Activated gamma-delta T cell (primary cell): Measurements from ENCODE around the gene NOM1.

ENCODE experiments used
- DNase-seq: peaks from one replicate; lab custom pipeline; 2025; lab: John Stamatoyannopoulos, UW

NOM1 gene

DNA sequence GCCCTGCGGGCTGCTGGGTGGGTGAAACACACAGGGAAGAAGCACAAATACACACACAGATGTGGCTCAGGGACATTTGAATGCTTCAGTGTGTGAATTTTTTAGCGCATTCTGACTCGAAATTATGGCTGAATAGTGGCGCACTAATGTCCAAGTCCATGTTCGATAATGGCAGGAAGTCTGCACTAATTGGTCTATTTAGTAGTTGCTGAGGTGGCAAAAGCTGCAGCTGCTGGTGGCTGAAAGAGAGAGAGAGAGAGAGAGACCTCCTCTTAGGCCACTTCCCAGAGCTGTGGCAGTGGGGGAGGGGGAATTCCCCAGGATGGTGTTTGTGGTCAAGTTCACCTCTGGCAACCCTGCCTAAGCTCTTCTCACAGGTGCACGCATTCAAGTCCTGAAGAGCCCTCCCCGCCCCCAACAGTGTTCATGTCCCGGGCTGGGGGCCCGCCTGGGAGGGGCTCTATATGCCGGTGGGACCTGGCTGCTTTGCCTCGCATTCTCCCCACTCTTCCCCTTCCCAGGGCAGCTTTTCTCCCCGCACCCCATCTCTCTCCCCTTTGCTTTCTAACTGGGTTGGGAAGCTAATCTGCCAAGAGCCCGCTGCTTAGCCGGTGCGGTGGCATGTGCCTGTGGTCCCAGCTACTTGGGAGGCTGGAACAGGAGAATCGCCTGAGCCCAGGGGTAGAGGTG lies 67.0 kb downstream of the NOM1 start:
- no peak for DNase-seq

DNA sequence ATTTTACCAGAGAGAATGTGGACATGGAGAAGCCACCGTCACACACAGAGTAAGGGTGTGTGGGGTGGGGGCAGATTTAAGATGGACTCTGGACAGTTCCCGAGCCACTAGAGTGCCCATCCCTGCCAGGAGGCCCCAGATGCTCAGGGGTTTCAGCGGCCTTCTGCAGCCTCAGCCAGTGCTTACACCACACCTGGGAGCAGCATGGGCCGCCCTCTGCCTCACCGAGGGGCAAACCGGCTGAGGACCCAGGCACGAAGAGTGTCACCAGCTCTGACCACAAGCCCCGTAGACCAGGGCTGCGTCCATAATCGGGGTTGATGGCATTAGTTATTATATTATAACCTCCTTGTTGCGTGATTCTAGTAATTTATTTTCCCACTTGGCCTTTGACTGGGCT lies 67.6 kb downstream of the NOM1 start:
- no peak for DNase-seq

DNA sequence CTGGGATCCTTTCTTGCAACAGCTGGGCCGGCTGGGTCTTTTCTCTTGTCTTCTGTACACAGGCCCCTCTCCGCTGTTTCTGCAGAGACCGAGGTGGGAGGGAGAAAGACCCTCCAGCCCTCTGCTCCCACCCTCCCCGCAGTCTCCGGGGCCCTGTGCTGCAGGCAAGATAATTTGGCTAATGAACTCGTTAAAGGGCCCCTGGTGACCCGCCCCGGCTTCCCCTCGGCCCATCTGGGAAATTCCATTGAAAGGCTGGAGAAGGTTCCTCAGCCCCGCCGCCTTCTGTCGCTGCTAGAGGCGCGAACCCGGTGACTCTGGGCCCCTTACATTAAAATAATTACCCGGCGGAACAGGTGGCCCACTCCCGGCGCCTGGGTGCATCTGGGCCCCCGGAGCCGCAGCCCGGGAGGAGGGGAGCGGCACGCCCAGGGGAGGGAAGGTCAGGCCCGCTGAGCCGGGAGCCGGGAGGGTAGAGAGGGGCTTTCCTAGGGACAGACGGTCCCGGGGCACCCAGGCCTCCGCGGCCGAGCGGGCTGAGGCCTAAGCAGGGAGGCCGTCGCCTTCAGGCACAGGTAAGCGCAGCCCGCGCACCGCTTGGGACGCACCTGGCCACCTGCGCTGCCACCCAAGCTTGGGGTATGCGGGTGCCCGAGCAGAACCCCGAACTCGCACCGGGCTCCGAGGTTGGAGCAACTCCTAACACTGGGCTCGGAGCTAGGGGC lies 68.3 kb downstream of the NOM1 start:
- DNase-seq: no peak

DNA sequence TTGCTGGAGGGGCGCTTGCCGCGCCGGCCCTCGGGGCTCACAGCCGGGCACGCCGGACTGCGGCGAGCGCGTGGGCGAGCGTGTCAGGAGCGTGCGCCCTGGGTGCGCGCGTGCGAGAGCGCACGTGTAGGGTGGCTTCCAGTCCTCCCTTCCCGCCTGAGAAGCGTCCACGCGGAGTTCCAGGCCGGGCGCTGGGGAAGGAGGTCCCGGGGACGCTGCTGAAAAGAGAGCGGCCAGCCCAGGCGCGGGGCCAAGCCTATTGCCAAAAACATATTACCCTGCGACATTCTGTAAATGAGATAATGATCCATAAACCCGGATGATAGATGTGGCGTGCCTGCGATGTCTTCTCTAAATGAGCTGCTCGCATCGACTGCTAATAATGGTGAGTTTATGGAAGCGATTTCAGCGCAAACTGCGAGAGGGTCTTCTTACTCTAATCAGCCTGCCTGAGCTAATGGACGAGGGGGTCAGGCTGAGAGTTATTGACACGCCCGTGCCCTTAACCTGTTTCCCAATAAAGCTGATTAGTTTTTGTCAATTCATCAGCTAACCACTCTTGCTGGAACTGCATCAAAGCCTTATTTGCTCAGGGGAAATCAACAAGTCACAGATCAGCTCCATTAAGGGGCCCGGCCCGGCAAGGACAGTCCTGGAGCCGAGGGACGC lies 69.0 kb downstream of the NOM1 start:
- DNase-seq: no peak

DNA sequence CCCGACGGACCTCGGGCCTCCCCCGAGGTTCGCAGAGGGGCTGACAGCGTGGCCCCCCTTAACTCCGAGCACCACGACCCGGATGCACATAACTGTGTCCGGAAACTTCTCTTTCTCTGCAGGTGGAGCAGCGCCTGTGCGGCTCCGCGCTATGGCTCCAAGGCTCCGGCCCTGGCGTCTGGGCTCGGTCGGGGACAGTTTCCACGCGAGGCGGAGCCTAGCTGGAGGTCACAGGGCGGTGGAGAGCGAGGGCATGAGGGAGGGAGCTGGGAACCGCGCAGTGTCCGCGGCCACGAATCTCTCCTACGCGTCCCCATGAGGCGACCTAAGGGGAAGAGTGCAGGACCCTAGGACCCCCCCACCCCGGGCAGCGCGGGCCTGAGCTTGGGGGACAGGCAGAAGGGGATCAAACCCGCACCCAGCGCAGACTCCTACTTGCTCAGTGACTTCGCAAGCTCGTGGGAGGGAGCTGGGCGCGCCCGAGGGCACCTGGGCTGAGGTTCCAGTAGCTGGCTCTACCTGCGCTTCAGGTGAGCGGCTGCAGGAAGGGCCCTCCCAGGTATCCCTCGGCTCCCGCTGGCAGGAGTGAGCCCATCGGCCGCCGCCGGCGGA lies 69.6 kb downstream of the NOM1 start:
- DNase-seq: no peak

DNA sequence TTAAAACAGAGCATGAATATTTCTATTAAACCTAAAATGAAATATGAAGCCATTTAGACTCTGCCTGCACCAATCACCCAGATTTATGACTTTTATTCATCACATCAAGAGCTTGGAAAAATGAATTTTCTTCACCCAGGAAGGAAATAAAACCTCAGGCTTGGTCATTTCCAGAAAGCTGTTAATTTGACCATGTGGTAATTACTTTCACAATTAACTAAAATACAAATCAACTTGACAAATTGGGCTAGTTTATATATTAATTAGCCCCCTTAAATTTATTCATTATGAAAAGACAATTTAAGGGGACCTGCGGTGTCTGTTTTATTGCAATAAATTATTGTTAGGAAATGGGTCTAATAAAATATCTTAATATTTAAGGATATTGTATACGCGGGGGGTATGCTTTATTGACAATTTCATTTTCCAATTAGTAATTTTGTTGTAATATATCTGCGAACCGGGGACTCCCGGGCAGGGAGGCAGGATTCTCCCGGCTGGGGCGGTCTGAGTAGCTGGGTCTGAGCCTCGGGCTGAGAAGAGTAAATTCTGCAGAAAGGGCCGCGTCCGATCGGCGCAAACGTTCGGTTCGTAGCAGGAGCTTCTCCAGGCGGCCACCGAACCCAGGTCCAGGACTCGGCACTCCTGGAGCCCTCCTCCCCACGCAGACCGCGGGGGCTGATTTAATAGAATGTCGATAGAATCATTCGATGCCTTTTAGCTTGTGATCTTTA lies 70.4 kb downstream of the NOM1 start:
- no peak for DNase-seq

DNA sequence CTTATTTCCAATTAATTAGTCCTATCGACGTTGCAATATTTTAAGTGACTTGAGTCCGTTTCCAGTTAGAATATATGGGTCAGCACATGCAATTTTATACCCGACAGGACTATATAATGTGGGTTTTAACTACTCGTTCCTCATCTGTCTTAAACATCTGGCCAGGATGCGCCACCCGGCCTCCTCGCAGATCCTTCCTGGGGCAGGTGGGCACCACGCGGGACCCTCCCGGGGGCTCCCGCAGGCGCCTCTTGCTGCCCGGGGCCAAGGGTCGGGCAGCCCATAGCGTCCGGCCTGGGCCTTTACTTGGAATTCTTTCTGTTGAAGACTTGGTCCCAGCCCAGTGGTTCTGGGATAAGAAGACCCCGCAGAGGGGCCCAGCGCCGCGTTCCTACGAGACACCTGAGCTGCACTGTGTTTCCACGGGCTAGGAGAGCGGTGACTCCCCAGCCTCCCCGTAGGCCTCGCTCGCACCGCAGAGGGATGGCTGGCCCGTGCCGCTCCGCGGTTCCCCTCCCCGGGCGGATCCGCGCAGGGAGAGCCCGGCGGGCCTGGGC lies 71.1 kb downstream of the NOM1 start:
- no peak for DNase-seq

DNA sequence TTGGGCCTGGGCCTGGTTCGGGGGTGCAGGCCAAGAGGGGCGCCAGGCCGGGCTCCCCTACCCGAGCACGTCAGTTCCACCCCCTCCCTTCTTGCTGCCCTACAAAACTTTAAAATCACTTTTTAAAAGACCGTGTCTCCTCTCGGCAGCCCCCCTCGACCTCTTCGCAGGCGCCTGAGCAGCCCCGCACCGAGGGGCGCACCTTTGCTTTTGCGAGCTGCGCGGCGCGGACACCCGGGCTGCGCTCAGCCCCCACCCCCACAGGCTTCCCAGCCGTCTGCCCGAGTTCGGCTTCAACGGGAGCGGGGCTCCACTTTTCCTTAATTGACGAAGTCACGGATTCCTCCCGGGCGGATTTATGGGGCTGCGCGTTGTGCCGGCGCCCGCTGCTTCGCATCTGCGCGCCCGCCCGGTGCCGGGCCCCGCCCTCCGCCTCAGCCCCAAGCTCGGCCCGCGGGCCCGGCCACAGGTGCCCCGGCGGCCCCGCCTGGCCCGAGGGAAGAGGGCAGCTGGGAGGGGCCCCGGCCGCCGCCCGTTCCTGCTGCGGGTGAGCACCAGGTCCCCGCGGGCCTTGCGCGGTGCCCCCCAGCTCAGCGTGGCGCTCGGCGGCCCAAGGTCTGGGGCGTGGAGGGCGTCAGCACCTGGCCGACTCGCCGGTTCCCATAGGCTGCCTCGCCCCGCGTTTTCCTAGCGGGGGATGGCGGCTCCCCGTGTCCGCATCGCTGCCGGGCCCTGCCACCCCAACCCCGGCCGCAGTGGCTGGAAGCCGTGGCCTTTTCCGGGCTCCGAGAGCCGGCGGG lies 71.8 kb downstream of the NOM1 start:
- DNase-seq: no peak

DNA sequence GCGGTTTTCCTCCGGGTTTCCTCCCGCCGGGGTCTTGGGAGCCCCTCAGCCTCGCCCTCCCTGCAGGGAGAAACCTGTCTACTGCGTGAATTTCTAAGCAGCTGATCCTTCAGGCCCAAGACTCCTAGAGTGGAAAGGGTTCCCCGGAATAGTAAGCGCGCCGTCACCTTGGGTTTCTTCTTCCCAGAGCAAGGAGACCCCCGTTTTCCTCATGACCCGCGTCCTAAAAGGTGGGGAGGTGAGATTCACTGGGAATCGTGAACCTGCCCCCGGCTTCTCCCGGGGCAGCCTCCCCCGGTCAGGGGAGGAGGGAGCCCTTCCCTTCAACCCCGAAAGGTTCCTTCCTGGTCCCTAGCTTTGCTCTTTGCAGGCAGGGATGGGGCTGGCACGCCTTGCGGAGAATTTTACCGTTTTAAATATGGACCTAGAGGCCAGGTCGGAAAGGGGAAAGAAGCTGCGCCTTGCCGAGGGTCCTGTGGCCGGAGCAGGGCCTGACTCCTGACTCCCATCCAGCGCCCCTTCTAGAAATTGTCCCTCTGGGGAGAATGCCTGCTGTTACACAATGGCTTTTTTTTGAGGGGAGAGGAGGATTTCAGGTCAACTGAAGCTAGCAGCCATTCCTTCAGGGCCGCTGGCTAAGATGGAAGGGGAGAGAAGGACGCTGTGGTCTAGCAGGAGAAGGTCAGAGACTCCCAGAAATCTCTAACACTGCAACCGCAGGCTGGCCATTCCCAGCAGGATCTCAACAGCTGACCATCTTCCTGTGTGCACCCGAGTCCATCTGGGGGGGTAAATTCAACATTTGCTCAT lies 72.6 kb downstream of the NOM1 start:
- DNase-seq: no peak
